Progenitor cell of endocrine pancreas (in vitro differentiated cells): ENCODE measurements around the gene NBEAL2. TPM values are rescaled to one million over a fixed set of nuclear protein-coding genes. Genes with fewer than 3 reads are reported as not detected.
A peak's percentile ranks its signal among the peaks of the same experiment; 100 is the strongest.

Source experiments
- DNase-seq: peaks from one replicate; pipeline ENCODE4 v3.0.0; 2021; ENCODE audit warnings: low spot score; ENCODE audit not compliant: unreplicated experiment
- H3K27ac Mint-ChIP-seq: 2 replicates; pipeline ENCODE4 v1.8.0; 2021; ENCODE audit warnings: mild to moderate bottlenecking, moderate library complexity, mixed read lengths
- H3K27me3 Mint-ChIP-seq: 2 replicates; pipeline ENCODE4 v1.8.0; 2021; ENCODE audit warnings: mixed read lengths
- H3K36me3 Mint-ChIP-seq: 2 replicates; pipeline ENCODE4 v1.8.0; 2022; ENCODE audit warnings: mixed read lengths; ENCODE audit not compliant: insufficient read depth
- H3K4me1 Mint-ChIP-seq: 2 replicates; pipeline ENCODE4 v1.8.0; 2021; ENCODE audit warnings: low read depth, mixed read lengths
- H3K4me3 Mint-ChIP-seq: 2 replicates; pipeline ENCODE4 v1.8.0; 2021; ENCODE audit warnings: low read depth, mild to moderate bottlenecking, moderate library complexity, mixed read lengths
- H3K9me3 Mint-ChIP-seq: 2 replicates; pipeline ENCODE4 v1.8.0; 2021; ENCODE audit warnings: low read depth, mixed read lengths
- total RNA-seq: library from RNA; stranded (reverse); gene quantifications from 2 replicates; pipeline ENCODE4 v1.2.1, GENCODE V29; 2021
- TF ChIP-seq, protein P1 (sequence below): fragments of 200-600 bp; sonication (generic); IDR thresholded peaks from one replicate; pipeline ENCODE4 v1.5.0; 2021; ENCODE audit warnings: antibody characterized with exemption, mild to moderate bottlenecking; ENCODE audit not compliant: unreplicated experiment

The NBEAL2 gene
- total RNA-seq, 1 donor from 2014 or later, result 320 TPM

DNA sequence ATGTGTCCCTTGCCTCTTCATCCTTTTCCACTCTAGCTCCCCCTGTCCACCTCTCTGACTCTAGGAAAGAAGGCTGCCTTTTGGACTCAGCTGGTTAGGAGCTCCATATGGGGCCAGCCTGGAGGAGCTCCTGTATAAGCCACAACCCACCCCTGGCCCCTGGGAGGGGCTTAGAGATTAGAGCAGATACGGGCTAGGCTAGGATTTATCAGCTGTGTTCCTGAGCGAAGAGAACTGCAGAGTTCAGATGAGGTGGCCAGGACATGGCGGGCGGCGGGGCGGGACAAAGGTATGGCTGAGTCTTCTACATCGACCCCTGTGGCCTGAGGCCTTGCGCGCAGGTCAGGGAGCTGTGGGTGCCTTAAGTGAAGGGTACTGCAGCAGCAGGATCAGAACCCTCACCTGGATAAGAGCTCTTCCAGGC is 7.9 kb downstream of the NBEAL2 start:
- DNase-seq, result no peak
- no peaks in the 10 kb centered on the region for H3K9me3 Mint-ChIP-seq
- TF ChIP-seq, protein P1, sequence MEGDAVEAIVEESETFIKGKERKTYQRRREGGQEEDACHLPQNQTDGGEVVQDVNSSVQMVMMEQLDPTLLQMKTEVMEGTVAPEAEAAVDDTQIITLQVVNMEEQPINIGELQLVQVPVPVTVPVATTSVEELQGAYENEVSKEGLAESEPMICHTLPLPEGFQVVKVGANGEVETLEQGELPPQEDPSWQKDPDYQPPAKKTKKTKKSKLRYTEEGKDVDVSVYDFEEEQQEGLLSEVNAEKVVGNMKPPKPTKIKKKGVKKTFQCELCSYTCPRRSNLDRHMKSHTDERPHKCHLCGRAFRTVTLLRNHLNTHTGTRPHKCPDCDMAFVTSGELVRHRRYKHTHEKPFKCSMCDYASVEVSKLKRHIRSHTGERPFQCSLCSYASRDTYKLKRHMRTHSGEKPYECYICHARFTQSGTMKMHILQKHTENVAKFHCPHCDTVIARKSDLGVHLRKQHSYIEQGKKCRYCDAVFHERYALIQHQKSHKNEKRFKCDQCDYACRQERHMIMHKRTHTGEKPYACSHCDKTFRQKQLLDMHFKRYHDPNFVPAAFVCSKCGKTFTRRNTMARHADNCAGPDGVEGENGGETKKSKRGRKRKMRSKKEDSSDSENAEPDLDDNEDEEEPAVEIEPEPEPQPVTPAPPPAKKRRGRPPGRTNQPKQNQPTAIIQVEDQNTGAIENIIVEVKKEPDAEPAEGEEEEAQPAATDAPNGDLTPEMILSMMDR, result no peak
- H3K4me1 Mint-ChIP-seq, result peaks cover 24% of the 10 kb centered on the region
- H3K27me3 Mint-ChIP-seq, result no peaks in the 10 kb centered on the region
- no peak overlapping the region for H3K4me3 Mint-ChIP-seq
- H3K36me3 Mint-ChIP-seq, result peaks cover 10% of the 10 kb centered on the region
- peak overlapping the region; percentile 52 for H3K27ac Mint-ChIP-seq

DNA sequence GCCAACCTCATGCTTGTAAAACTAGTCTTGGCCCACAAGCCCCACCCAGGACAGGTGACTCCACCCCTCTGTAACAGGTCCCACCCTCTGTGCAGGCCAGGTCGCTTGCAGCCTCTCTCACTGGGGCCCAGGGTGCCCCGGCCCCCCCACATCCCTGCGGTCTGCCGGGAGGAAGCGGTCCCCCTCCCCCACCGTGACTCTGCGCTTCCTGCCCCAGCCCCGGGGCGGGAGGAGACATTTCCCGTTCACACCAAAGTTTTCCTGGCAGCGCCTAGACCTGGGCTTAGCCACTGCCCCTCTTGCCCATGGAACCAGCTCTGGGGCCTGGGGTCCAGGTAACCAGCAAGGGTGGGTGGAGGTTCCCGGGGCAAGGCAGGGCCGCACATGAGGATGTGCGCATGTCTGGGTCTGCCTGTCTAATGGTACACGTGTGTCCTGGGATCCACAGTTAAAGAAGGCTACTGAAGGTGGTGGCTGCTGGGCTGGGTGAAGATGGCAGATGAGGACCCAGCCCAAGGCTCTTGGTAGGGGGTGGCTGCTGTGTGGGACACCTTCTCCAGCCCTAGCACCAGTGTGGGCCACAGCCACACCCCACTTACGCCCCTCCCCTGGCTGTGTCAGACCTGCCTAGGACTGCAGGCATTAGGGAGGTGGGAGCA is 8.4 kb downstream of the NBEAL2 start:
- no peak overlapping the region for H3K27ac Mint-ChIP-seq
- TF ChIP-seq, protein P1, result no peak
- peaks cover 10% of the 10 kb centered on the region for H3K36me3 Mint-ChIP-seq
- H3K4me3 Mint-ChIP-seq, result no peak overlapping the region
- H3K4me1 Mint-ChIP-seq, result peaks cover 19% of the 10 kb centered on the region
- no peaks in the 10 kb centered on the region for H3K9me3 Mint-ChIP-seq
- DNase-seq, result no peak
- no peaks in the 10 kb centered on the region for H3K27me3 Mint-ChIP-seq

DNA sequence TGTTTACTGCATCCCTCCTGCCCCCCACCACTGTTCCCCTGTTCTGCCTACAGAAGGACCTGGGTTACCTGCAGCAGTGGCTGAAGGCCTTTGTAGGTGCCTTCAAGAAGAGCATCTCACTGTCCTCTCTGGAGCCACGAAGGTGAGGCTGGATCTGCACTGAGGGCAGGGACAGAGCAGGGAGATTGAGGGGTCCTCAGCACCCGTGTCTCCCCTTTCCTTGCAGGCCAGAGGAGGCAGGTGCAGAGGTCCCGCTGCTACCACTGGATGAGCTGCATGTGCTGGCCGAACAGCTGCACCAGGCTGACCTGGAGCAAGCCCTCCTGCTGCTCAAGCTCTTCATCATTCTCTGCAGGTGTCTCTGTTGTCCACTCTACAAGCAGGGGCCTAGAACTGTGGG is 9.2 kb downstream of the NBEAL2 start:
- H3K4me1 Mint-ChIP-seq, result peaks cover 16% of the 10 kb centered on the region
- TF ChIP-seq, protein P1, result no peak
- H3K36me3 Mint-ChIP-seq, result peaks cover 10% of the 10 kb centered on the region
- H3K4me3 Mint-ChIP-seq, result no peak overlapping the region
- H3K27ac Mint-ChIP-seq, result no peak overlapping the region
- DNase-seq, result no peak
- no peaks in the 10 kb centered on the region for H3K27me3 Mint-ChIP-seq
- H3K9me3 Mint-ChIP-seq, result no peaks in the 10 kb centered on the region

DNA sequence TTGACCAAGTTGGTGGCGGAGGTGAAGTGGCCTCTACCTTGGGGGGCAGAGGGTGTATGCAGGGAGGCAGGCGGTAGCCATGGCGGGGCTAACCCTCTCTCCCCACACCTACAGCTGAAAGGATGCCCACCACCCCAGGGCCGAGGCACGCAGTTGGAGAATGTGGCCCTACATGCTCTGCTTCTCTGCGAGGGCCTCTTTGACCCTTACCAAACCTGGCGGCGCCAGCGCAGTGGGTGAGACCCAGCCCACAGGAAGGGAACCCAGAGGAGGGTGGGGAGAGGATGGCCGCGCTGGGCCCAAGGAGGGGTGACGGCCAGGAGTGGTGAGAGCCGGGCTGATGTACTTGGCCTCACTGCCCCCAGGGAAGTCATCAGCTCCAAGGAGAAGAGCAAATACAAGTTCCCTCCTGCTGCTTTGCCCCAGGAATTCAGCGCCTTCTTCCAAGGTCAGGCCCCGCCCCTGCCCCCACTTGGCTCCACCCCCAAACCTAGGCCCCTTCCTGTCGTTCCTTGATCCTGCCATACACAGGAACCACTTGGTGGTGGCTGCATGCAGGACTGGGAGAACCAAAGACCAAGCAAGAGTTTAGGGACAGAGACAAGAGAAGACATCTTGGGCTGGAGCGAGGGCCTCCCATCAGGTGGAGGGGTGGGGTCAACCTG is 9.8 kb downstream of the NBEAL2 start:
- H3K27ac Mint-ChIP-seq, result no peak overlapping the region
- peaks cover 16% of the 10 kb centered on the region for H3K4me1 Mint-ChIP-seq

DNA sequence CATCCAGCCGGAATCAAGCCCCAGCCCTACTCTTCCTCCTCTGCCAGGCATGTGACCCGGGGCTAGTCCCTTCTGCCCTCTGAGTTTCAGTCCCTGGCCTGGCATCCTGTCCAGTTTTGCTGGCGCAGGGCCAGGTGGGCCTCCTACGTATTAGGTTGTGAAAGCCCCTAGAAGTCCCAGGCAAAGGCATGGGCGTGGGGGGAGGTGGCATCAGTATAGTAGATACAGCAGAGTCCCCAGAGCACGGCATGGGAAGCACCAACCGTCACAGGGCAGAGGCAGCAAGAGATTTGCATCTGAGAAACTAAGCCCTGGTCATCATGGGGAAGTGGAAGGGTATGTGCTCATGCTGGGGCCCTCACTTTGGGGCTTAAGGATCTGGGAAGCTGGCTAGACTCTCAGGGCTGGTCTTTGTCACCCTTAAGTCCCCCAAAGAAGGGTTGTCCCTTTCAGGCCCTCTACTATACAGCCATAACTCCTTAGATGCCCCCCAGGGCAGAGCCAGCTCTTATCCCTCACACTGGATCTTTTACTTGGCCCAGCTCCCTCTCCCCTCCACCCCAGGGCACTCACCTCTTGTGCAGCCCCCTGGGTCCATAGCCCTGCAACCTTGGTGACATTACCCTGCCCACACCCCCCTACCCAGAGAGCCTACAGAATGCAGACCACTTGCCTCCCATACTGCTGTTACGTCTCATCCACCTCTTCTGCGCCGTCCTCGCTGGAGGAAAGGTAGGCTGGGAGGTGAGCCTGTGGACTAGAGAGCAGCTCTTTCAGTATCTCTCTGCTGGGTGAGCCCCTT is 11.3 kb downstream of the NBEAL2 start:
- peak overlapping the region; percentile 84 for H3K27ac Mint-ChIP-seq
- H3K36me3 Mint-ChIP-seq, result peaks cover 11% of the 10 kb centered on the region
- no peak overlapping the region for H3K4me3 Mint-ChIP-seq
- no peaks in the 10 kb centered on the region for H3K27me3 Mint-ChIP-seq
- TF ChIP-seq, protein P1, result no peak
- no peaks in the 10 kb centered on the region for H3K9me3 Mint-ChIP-seq
- no peak for DNase-seq
- peaks cover 12% of the 10 kb centered on the region for H3K4me1 Mint-ChIP-seq

More for the DNA sequence above, 9.8 kb downstream of the NBEAL2 start:
- Mint-ChIP-seq H3K36me3 (peaks cover 10% of the 10 kb centered on the region), H3K4me3 (no peak overlapping the region), H3K27me3 (no peaks in the 10 kb centered on the region), H3K9me3 (no peaks in the 10 kb centered on the region)
- TF ChIP-seq, protein P1, result no peak
- DNase-seq, result no peak
